T-cell (primary cell): ENCODE measurements around the gene PEAK3. TPM values are rescaled to one million over a fixed set of nuclear protein-coding genes. Genes with fewer than 3 reads are reported as not detected.

ENCODE experiments used
- ATAC-seq, 4 experiments: fragments of 200-7000 bp in 3 of 4; fragments of 150-1000 bp in 1 of 4; cut with Tn5 transposase; replicated peaks in 1 of 4; 1 replicate in 3 of 4; 2 replicates in 1 of 4; pipeline ENCODE4 v1.10.0; 2021; ENCODE audit warnings: moderate library complexity in 3 of 4, mild to moderate bottlenecking in 2 of 4, moderate number of reproducible peaks in 1 of 4
- CTCF ChIA-PET, 2 donors: fragments of 300-600 bp; sonication (Branson Sonifier 250); formaldehyde crosslinking; loops; one replicate each; lab custom pipeline; 2022; ENCODE audit warnings: antibody characterized with exemption in 2 of 2; lab: Charles Lee
- POLR2A ChIA-PET, 2 donors: fragments of 300-600 bp; sonication (Branson Sonifier 250); formaldehyde crosslinking; loops; one replicate each; lab custom pipeline; 2022; ENCODE audit warnings: antibody characterized with exemption in 2 of 2; lab: Charles Lee
- DNase-seq, 35 experiments: peaks; one replicate each; pipeline versions ENCODE4 v3.0.0 to v3.0.0-alpha.2; 2013 to 2023
- H3K27ac ChIP-seq: one replicate; pipeline ENCODE4 v1.5.1; 2013; ENCODE audit warnings: low read length
- H3K27me3 ChIP-seq, 2 experiments: replicated peaks in 1 of 2; 1 replicate in 1 of 2; 2 replicates in 1 of 2; pipeline versions ENCODE4 v1.6.1 to v1.7.0; 2013; ENCODE audit warnings: low read length in 1 of 2, mixed read lengths in 1 of 2; ENCODE audit not compliant: control insufficient read depth in 2 of 2, insufficient read depth in 2 of 2; ENCODE audit errors: extremely low read depth in 1 of 2
- H3K36me3 ChIP-seq, 2 donors: 1 replicate in 1 of 2; 2 replicates in 1 of 2; pipeline versions ENCODE4 v1.6.1 to v1.7.0; 2013; ENCODE audit warnings: low read length in 1 of 2; ENCODE audit not compliant: control insufficient read depth in 2 of 2, insufficient read depth in 1 of 2; ENCODE audit errors: extremely low read depth in 1 of 2
- H3K4me1 ChIP-seq, 2 experiments: 1 replicate in 1 of 2; 2 replicates in 1 of 2; pipeline versions ENCODE4 v1.6.1 to v1.7.0; 2013; ENCODE audit warnings: low read length in 2 of 2, mixed read lengths in 1 of 2; ENCODE audit not compliant: insufficient read depth in 2 of 2, control insufficient read depth in 1 of 2; ENCODE audit errors: extremely low read depth in 1 of 2
- H3K4me3 ChIP-seq, 2 donors: 1 replicate in 1 of 2; 2 replicates in 1 of 2; pipeline versions ENCODE4 v1.5.1 to v1.7.0; 2013; ENCODE audit warnings: mild to moderate bottlenecking in 2 of 2, low read length in 1 of 2, moderate library complexity in 1 of 2; ENCODE audit not compliant: control insufficient read depth in 1 of 2; ENCODE audit errors: extremely low read depth in 1 of 2
- H3K9me3 ChIP-seq: 2 replicates; pipeline ENCODE4 v1.7.0; 2013
- H3K27ac Mint-ChIP-seq, 2 donors: one replicate each; pipeline ENCODE4 v1.8.0; 2020 to 2021; ENCODE audit warnings: mild to moderate bottlenecking in 2 of 2, mixed read lengths in 2 of 2
- H3K27me3 Mint-ChIP-seq, 2 donors: one replicate each; pipeline ENCODE4 v1.8.0; 2021 to 2022; ENCODE audit warnings: mixed read lengths in 2 of 2
- H3K36me3 Mint-ChIP-seq: one replicate; pipeline ENCODE4 v1.8.0; 2021; ENCODE audit warnings: mixed read lengths
- H3K4me1 Mint-ChIP-seq, 3 donors: one replicate each; pipeline ENCODE4 v1.8.0; 2020 to 2022; ENCODE audit warnings: mixed read lengths in 3 of 3, mild to moderate bottlenecking in 1 of 3
- H3K4me3 Mint-ChIP-seq, 3 donors: one replicate each; pipeline ENCODE4 v1.8.0; 2020 to 2022; ENCODE audit warnings: mild to moderate bottlenecking in 3 of 3, mixed read lengths in 3 of 3, moderate library complexity in 3 of 3
- H3K9me3 Mint-ChIP-seq, 3 donors: one replicate each; pipeline ENCODE4 v1.8.0; 2020 to 2022; ENCODE audit warnings: mixed read lengths in 3 of 3
- WGBS: methylation state at CpG from one replicate; pipeline ENCODE4 v1.1.5; 2013; ENCODE audit warnings: missing lambda C conversion rate; ENCODE audit not compliant: insufficient coverage; 5-methylcytosine and 5-hydroxymethylcytosine counted together
- total RNA-seq, 35 experiments: library from RNA in 6 of 35; stranded (reverse) in 6 of 35; fragments of 120-200 nt in 1 of 35; gene quantifications; one replicate each; pipeline versions ENCODE4 v1.2.1 to v1.2.4 and lab custom pipeline; 2013 to 2026

The PEAK3 gene
- total RNA-seq, 5 donors from 2014 or later (not counting 1 experiment from before 2014, with no cell fraction given): 0.22 to 0.49 (median 0.30) TPM; not detected in 2

DNA sequence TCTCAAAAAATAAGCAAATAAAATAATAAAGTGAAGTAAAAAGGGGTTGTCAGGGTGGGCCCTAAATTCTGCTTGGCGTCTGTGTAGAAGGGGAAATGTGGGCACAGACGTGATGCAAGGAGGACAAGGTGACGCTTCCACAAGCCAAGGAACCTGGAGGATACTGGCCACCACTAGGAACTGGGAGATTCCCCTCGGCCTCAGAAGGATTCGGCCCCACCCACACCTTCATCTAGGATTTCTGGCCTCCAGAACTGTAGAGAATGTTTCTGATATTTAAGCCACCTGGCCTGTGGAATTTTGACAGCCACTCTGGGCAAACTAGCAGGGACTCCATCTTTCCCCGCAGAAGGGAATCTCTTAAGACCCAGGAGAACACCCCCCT lies 47.0 kb downstream of the PEAK3 start:
- peak overlapping the region; percentile 94 to 96 (median 95) for H3K4me3 Mint-ChIP-seq
- peaks cover 41 to 58% (median 41%) of the 10 kb centered on the region in 3 donors for H3K4me1 Mint-ChIP-seq
- WGBS: 69% methylated on average over 4 of the region's 6 CpGs
- peaks cover 12% of the 10 kb centered on the region for H3K36me3 Mint-ChIP-seq
- ATAC-seq (no peak), DNase-seq (no peak)
- H3K27ac ChIP-seq: no peak overlapping the region
- H3K9me3 ChIP-seq: no peaks in the 10 kb centered on the region
- H3K36me3 ChIP-seq: peaks cover 10 to 20% of the 10 kb centered on the region in 2 donors
- H3K4me1 ChIP-seq: peaks cover 18 to 60% of the 10 kb centered on the region in 2 experiments
- no peaks in the 10 kb centered on the region for H3K9me3 Mint-ChIP-seq
- peak overlapping the region; percentile 59 to 72 for H3K4me3 ChIP-seq
- peak overlapping the region; percentile 64 to 81 for H3K27ac Mint-ChIP-seq
- ChIA-PET CTCF (no interaction called here), POLR2A (interaction anchor here in 1 of 2 donors (0.6 to 0.7 kb wide), 2 partner anchors 204 to 361 kb away, joined by 3 to 4 read pairs; no protein-coding TSS in a partner anchor)
- H3K27me3 ChIP-seq: no peaks in the 10 kb centered on the region
- H3K27me3 Mint-ChIP-seq: no peaks in the 10 kb centered on the region

DNA sequence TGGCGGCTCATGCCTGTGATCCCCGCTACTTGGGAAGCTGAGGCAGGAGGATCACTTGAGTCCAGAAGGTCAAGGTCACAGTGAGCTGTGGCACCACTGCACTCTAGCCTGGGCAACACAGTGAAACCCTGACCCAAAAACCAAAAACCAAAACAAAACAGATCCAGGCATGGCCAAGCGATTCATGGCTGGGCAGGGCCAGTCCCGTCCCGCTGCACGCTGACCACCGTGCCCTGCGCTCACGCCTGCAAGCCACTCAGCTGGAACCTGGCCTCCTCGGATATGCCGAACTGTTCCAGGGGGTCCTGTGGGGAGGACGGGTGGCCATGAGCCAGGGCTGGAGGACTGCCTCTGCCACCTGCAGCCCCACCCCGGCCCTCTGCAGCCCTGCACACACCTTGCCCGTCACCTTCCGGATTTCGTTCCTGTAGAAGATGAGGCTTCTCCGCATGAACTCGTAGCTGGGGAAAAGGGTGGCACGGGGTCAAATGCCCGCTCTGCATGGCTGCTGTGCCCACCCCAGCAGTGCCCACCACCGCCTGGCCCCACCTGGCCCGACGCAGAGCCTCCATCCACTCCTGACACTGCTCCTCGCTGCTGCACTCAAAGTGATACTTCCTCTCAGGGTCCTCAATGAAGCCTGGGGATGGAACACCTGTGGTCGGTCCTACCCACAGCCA lies 48.2 kb downstream of the PEAK3 start:
- ATAC-seq: no peak
- Mint-ChIP-seq H3K27ac (peak overlapping the region; percentile 16 to 39), H3K36me3 (peaks cover 10% of the 10 kb centered on the region), H3K4me1 (peaks cover 29 to 47% (median 29%) of the 10 kb centered on the region in 3 donors), H3K4me3 (peak overlapping the region in 2 of 3 donors; percentile 94 to 96), H3K27me3 (no peaks in the 10 kb centered on the region), H3K9me3 (no peaks in the 10 kb centered on the region)
- ChIA-PET CTCF (interaction anchor here in 1 of 2 donors (0.5 kb wide), 1 partner anchor 174 kb away, joined by 3 read pairs; no protein-coding TSS in a partner anchor), POLR2A (no interaction called here)
- H3K9me3 ChIP-seq: no peaks in the 10 kb centered on the region
- no peaks in the 10 kb centered on the region for H3K27me3 ChIP-seq
- peaks cover 11 to 50% of the 10 kb centered on the region in 2 experiments for H3K4me1 ChIP-seq
- no peak for DNase-seq
- WGBS: 90% methylated on average over 20 of the region's 25 CpGs
- no peak overlapping the region for H3K27ac ChIP-seq
- H3K4me3 ChIP-seq: no peak overlapping the region
- H3K36me3 ChIP-seq: peaks cover 18 to 24% of the 10 kb centered on the region in 2 donors

DNA sequence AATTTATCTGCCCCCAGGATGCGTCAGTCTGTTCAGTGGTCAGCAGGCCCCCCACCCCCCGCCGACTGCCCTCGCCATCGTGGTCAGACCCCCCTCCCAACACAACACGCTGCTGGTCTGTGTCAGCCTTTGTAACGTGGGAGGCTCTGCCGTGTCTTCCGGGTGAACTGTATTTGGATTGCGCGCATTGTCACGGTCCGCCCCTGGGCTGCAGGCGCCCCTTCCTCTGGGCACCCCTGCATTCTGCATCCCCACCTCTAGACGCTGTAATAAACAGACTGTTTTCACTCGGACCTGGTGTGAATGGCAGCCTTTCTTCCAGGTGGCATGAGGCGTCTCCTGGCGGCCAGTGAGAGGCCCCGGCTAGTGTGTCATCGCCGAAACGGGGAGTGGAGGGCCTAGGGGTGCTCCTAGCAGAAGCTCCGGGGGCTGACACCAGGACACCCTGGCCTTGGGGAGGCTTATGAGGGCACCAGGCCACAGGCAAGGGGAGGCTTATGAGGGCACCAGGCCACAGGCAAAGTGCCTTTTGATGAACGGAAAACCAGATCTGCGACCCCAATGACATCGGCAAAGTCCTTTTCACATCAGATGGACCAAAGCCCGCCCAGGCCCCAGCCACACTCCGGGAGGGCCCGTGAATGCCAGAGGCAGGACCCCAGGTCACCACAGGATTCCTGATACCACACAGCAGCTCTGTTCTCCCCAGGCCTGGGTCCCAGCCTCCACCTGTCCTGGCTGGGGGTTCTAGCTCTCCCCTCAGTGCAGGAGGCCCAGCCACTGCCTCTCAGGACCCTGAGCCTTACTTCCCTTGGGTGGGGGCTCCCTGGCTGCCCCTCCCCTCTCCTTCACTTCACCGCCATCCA lies 49.5 kb downstream of the PEAK3 start:
- H3K4me1 ChIP-seq: peaks cover under 1 to 39% of the 10 kb centered on the region in 2 experiments
- ChIA-PET CTCF (no interaction called here), POLR2A (no interaction called here)
- Mint-ChIP-seq H3K27ac (no peak overlapping the region), H3K27me3 (no peaks in the 10 kb centered on the region), H3K4me1 (peaks cover 16 to 34% (median 17%) of the 10 kb centered on the region in 3 donors), H3K36me3 (peaks cover 10% of the 10 kb centered on the region), H3K9me3 (no peaks in the 10 kb centered on the region), H3K4me3 (no peak overlapping the region)
- DNase-seq: no peak
- no peaks in the 10 kb centered on the region for H3K9me3 ChIP-seq
- peaks cover 18 to 24% of the 10 kb centered on the region in 2 donors for H3K36me3 ChIP-seq
- WGBS: 97% methylated on average over 21 of the region's 30 CpGs
- no peak overlapping the region for H3K27ac ChIP-seq
- H3K27me3 ChIP-seq: no peaks in the 10 kb centered on the region
- no peak for ATAC-seq
- no peak overlapping the region for H3K4me3 ChIP-seq

- H3K27ac ChIP-seq: no peak overlapping the region
Observed at GRCh38 chr19:2231621-2232221, 50.3 kb downstream of the PEAK3 start.

DNA sequence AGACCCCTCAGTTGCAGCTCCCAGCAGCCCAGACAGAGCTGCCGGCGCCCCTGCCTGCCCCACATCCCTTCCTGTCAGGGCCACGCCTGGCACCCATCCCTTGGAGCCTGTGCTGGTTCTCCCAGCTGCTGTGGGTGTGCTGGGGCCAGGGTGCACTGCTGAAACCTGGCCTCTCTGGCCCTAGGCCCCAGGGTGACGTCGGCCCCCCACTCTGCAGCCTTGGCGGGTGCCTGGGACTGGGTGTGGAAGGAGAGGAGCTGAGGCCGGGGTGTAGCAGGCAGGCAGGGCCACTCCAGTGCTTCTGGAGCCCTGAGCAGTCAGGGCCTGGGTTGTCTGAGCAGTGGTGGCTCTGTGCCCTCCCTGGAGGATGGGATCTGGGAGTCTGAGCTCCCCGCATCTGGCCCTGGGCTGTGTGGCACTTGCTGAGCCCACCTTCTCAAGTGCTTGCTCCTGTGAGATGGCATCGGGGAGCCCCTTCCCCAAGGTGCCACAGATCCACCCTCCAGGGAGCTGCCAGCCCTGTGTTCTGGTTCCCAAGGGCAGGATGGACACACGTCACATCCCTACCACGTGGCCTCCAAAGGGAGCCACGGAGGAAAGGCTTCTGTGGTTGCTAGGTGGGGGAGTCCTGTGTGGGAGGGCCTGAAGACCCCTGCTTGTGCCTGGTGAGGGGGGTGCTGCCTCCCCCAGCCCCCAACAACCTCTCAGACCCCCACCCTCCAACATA lies 51.0 kb downstream of the PEAK3 start:
- H3K36me3 ChIP-seq: peaks cover 18 to 32% of the 10 kb centered on the region in 2 donors
- DNase-seq: no peak
- Mint-ChIP-seq H3K36me3 (peaks cover 11% of the 10 kb centered on the region), H3K9me3 (no peaks in the 10 kb centered on the region), H3K27ac (no peak overlapping the region), H3K4me3 (no peak overlapping the region), H3K27me3 (no peaks in the 10 kb centered on the region), H3K4me1 (peaks cover 6 to 26% (median 12%) of the 10 kb centered on the region in 3 donors)
- H3K4me3 ChIP-seq: no peak overlapping the region
- CTCF ChIA-PET: interaction anchor here in 1 of 2 donors (0.6 kb wide), 1 partner anchor 439 kb away, joined by 4 read pairs; no protein-coding TSS in a partner anchor
- no peak for ATAC-seq
- WGBS: 93% methylated on average over 5 of the region's 12 CpGs
- H3K27me3 ChIP-seq: no peaks in the 10 kb centered on the region
- POLR2A ChIA-PET: no interaction called here
- H3K27ac ChIP-seq: no peak overlapping the region
- peaks cover 0 to 32% of the 10 kb centered on the region in 2 experiments for H3K4me1 ChIP-seq
- no peaks in the 10 kb centered on the region for H3K9me3 ChIP-seq

More at GRCh38 chr19:2231621-2232221, 50.3 kb downstream of the PEAK3 start:
- peaks cover 12 to 31% (median 14%) of the 10 kb centered on the region in 3 donors for H3K4me1 Mint-ChIP-seq
- ATAC-seq: no peak
- H3K36me3 Mint-ChIP-seq: peaks cover 12% of the 10 kb centered on the region
- no peaks in the 10 kb centered on the region for H3K9me3 ChIP-seq
- H3K27me3 Mint-ChIP-seq: no peaks in the 10 kb centered on the region
- H3K27me3 ChIP-seq: no peaks in the 10 kb centered on the region
- WGBS: 86% methylated on average over 13 of the region's 21 CpGs
- H3K36me3 ChIP-seq: peaks cover 18 to 27% of the 10 kb centered on the region in 2 donors
- ChIA-PET CTCF (interaction anchor here in 1 of 2 donors (0.6 kb wide), 1 partner anchor 439 kb away, joined by 4 read pairs; no protein-coding TSS in a partner anchor), POLR2A (no interaction called here)
- no peak for DNase-seq
- peaks cover 0 to 32% of the 10 kb centered on the region in 2 experiments for H3K4me1 ChIP-seq
- no peak overlapping the region for H3K27ac Mint-ChIP-seq
- H3K4me3 ChIP-seq: no peak overlapping the region
- H3K9me3 Mint-ChIP-seq: no peaks in the 10 kb centered on the region
- H3K4me3 Mint-ChIP-seq: no peak overlapping the region
